HG02884 (cell line): ENCODE data around the gene MYL4.
"Not testable (repeated sequence)": the region's sequence is repeated elsewhere in the genome, so short reads cannot be mapped to it uniquely, and the experiment has no call there.

Experiments used
- ATAC-seq: cut with Tn5 transposase; IDR thresholded peaks from one replicate; pipeline ENCODE4 v1.9.1; 2021; ENCODE audit warnings: mild to moderate bottlenecking, moderate library complexity; ENCODE audit not compliant: unreplicated experiment

Gene MYL4

DNA sequence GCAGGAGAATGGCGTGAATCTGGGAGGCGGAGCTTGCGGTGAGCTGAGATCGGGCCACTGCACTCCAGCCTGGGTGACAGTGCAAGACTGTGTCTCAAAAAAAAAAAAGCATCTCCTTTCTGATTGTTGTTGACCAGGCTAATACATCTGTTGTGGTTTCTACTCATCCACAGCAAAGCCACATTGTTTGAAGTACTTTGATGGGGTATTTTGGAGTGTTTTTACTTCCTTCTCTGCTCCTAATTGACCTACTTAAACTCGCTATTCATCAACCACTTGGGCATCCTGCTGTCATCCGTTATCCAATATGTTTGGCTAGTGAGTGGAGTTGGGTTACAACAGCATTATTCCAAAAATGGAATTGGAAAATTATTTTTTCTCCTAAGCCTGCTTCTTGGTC is 16.6 kb upstream of the MYL4 start:
- ATAC-seq, result no peak

GRCh38 chr17:47193931-47194511 is 15.1 kb upstream of the MYL4 start:
- no peak for ATAC-seq

- no peak for ATAC-seq
Observed at GRCh38 chr17:47197821-47198220, 11.3 kb upstream of the MYL4 start.

GRCh38 chr17:47199627-47200324 is 9.4 kb upstream of the MYL4 start:
- no peak for ATAC-seq

GRCh38 chr17:47200325-47200664 is 8.9 kb upstream of the MYL4 start:
- no peak for ATAC-seq

DNA sequence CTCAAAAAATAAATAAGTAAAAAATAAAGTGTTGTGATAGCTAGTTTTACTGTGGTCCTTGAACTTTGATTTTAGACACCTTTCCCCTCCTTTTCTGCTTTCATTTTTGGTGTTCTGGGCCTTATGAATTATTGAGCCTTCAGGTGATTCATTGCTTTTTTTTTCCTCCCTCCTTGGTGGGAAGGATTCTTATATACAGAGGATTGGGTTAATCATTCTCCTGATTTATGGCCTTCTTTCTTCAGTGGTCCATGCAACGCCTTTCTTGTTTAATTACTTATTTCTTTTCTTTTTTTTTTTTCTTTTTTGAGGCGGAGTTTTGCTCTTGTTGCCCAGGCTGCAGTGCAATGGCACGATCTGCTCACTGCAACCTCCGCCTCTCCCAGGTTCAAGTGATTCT is 8.0 kb upstream of the MYL4 start:
- no peak for ATAC-seq

DNA sequence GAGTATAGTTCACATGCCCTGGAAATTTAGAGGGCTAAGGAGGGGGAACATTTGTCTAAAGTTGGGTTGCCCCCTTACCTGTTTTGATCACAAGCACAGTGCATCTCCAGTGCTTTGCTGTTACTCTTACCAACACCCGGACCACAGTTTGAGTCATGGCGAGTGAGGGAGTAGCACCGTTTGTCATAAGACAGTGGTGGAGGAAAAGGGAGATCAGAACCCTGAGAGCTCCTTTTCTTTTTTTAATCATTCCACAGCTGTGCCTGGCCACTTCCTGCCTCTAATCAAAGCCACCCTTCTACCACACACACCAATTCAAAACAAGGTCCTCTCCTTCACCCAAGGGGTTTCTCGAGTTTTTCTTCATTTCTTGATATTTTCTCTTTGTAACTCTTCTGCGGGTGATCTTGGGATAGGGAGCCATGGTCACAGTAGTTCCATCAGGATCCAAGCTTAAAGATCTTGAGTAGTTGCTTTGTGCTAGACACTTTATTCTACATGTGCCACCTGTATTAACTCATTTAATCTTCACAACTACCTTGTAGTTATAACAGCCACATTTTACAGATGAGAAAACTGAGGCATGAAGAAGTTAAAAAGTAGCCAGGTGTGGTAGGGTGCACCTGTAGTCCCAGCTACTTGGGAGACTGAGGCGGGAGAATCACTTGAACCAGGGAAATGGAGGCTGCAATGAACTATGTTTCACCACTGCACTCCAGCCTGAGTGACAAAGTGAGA is 5.0 kb upstream of the MYL4 start:
- ATAC-seq, result no peak

- ATAC-seq, result no peak
Observed at GRCh38 chr17:47204722-47205418, 4.3 kb upstream of the MYL4 start.

- peak; percentile 56 for ATAC-seq
Observed at GRCh38 chr17:47205419-47205963, 3.7 kb upstream of the MYL4 start.

DNA sequence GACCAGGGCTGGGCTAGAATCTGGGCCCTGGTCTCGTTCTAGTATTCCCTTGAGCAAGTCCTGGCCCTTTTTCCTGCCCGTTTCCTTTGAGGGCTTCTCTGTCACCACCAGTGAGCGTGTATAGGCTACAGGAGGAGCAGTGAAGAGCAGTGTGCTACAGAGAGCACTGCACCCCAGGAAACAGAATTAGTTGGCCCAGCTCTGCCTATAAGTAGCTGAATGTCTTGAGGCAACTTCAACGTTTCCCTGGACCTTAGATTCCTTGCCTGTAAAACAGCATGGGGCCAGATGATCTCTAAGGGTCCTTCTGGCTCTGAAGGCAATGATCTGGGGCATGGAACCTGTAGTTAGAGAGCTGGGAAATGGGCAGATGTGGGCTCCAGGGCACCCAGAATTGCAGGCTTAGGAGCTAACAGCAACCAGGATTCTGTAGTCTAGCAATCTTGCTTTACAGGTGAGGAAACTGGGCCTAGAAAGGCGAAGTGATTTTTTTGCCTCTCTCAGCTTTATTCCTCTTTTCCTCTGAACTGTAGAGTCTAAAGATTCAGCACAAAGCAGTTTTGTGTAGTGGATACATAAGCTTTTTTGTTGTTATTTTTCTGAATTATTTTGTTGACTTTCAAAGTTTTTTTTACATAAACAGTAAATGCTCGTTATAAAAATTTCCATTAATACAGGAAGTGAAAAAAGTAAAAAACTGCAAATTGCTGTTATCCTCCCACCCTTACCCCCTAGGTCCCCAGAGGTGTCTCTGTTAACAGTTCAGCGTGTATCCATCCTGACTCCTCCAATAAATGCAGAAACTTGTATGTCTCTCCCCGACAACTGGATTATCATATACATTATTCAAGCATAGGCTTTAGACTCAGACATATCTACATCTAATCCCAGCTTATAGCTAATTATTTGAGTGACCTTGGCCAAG is 1.7 kb upstream of the MYL4 start:
- no peak for ATAC-seq

DNA sequence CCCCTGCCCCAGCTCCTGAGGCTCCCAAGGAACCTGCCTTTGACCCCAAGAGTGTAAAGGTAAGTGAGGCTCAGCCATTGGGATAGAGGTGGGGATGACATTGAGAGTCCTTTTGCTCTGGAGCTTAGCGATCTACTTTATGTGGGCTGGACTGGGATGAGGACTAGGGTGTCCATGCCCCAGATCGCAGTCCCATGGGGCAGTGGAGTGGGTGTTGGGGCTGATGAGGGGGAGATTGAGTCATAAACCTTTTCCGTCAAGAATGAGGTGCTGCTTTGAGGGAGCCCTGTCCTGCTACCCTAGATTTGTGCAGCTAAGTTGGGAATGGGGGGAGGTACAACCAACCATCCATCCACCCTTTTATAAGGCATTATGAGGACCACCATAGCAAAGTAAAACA is 351 bp downstream of the MYL4 start:
- no peak for ATAC-seq

DNA sequence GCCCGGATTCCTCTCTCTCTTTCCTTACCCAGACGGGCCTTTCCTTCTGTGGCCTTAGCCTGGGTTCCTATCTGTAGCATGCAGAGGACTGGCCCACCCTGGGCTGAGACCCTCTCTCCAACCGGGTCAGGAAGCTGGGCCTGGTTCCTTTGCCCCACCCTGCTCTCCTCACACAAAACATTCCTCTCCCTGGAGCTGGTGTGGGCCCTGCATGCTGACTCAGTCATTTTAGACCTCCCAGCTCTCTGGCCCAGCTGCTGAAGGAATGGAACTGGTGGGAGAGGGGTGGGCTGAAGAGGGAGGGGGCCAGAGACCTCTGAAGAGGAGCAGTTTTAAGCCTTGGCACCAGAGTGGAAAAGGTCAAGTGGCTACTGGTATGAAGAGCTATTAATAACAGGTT is 957 bp downstream of the MYL4 start:
- ATAC-seq, result no peak

GRCh38 chr17:47210779-47211178 is 1.6 kb downstream of the MYL4 start:
- ATAC-seq, result no peak

DNA sequence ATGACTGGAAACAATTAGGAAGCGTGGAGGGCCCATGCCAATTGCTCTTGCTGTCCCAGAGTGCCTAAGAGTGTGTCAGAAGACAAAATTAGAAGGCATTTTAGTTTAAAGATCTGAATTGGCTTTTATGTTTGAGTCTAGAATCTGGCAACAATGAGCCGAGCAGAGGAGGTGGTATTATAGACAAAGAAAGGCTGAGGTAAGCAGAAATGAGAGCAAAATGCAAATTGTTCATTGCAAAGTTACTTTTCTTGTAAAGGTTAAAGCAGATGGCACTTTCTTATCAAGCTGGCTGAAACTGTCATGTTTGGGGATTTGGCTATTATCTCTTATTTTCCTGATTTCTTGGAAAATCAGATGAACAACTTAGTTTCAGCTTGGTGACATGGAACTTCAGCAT is 3.3 kb downstream of the MYL4 start:
- ATAC-seq, result no peak

DNA sequence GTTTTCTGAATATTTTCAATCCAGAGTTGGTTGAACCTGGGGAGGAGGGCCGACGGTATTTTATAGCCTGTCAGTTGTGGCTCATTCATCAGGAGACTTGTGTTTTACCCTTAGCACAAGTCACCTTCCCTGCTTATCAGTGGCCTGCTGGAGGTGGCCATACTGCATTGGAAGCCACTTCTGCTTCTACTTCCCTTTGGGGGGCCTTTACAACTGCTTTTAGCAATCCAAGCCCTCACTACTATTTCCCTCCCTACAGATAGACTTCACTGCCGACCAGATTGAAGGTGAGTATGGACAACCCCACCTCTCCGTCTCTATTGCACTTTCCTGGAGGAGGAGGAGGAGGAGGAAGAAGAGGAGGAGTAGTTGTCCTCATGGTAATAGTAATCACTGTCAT is 4.4 kb downstream of the MYL4 start:
- ATAC-seq, result no peak

- no peak for ATAC-seq
Observed at GRCh38 chr17:47214931-47215330, 5.8 kb downstream of the MYL4 start.

DNA sequence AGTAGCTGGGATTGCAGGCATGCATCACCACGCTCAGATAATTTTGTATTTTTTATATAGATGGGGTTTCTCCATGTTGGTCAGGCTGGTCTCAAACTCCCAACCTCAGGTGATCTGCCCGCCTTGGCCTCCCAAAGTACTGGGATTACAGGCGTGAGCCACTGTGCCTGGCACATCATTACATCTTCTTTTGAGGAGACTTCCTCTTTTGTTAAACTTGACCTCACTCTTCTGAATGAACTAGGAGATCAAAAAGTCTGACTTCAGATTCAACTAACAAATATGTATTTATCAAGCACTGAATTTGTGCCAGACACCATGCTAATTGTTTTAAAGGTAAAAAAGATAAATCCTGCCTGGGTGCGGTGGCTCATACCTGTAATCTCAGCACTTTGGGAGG is 7.7 kb downstream of the MYL4 start:
- ATAC-seq, result not testable (repeated sequence)

GRCh38 chr17:47217279-47217678 is 8.1 kb downstream of the MYL4 start:
- ATAC-seq, result not testable (repeated sequence)

- ATAC-seq, result no peak
Observed at GRCh38 chr17:47218896-47219430, 9.8 kb downstream of the MYL4 start.
